HG03521 (cell line): ENCODE results near the gene PRKCE.

ENCODE experiments used
- ATAC-seq: cut with Tn5 transposase; IDR thresholded peaks from one replicate; pipeline ENCODE4 v1.9.1; 2021; ENCODE audit warnings: mild to moderate bottlenecking, moderate library complexity; ENCODE audit not compliant: unreplicated experiment

The PRKCE gene

GRCh38 chr2:45923701-45924100 lies 272.2 kb downstream of the PRKCE start:
- no peak for ATAC-seq

DNA sequence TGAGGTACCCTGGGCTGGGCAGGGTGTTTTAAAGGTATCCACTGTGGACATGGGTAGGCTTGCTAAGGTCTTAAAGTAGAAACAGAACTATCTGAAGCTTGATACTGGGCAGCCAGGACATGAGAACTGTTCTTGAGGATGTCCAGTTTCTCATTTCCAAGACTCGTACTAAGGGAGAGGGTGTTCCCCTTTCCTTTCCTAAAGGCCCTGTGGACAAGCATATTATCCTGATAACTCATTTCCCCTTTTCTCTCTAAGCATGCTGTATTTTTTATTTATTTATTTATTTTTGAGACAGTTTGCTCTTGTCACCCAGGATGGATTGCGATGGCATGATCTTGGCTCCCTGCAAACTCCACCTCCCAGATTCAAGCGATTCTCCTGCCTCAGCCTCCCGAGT lies 273.6 kb downstream of the PRKCE start:
- no peak for ATAC-seq

DNA sequence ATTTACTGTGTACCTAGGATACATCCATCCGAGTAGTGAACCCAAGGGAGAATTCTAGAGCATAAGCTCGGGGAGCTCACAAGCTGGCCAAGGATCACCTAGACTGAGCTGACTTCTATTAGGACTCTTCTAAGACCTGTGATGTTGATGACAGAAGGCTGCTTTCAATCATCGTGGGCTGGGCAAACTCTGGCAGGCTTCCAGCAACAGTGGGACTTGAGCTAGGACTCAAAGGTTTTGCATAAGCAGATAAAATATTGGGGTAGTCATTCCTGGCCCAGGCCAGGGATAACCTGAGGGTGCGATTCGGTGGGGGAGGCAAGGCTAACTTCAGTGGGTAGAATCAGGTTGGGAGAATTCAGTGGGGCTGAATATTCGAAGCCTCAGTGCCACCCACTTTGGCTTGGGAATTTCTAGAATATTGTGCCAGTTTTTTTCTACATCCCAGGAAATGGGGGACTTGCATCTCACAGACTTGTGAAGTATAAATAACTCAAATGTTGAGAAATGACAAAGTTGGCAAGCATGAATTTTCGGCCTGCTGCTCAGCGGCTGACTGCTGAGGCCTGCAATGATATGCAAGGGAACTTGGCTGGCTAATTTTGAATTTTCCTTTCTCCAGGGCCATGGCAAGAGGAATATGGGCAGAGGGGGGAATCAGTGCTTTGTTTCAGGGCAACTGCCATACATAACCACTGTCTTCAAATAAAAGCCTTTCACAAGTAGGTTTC lies 274.3 kb downstream of the PRKCE start:
- ATAC-seq: no peak

DNA sequence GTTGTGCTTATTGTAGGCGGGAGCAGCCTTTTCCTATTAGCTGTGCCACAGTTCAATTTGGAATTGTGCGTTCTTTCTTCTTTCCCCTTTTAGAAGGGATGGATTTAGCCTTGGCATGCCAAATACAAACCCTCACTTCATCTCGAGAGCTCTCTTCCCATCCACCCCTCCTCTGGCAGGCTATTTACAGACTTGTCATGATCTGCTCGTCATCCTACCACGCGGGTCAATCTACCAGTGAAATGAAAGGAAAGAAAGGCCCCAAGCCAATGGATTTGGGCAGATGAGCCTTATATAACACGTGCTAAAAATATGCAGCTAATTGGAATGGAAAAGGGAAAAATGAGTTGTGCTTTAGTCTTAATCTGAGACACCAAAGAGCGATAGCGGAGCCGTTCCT lies 277.5 kb downstream of the PRKCE start:
- no peak for ATAC-seq

DNA sequence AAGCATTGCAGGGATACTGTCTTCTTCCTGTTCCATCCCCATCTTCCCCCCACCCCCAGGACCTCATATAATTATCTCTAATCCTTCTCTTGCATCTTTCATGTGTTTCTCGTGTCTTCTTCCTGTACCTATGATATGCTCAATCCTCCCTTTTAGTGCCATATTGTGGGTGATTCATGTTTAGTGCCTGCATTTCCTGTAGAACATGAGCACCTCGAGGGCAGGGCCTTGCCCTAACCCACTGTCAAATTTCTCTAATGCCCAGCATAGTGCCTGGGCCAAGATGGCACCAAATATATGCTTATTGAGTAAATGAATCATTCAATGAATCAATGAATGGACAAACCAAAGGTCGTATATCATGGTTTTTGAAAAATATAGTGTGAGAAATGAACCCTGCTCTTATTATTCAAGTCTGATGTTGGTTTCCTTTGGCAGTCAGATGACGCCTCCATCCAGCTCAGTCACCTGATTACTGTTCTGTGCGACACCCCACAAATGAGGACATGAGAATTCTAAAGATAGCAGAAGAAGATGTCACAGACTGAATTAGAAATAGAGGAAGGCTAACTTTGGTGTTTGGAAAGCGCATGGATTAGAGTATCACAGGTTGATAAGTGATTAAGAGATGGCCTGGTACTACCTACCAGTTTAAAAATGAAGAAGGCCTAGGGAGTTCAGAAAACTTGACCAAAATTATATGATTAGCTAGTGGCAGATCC lies 278.4 kb downstream of the PRKCE start:
- ATAC-seq: no peak

GRCh38 chr2:45930396-45930792 lies 278.9 kb downstream of the PRKCE start:
- no peak for ATAC-seq

DNA sequence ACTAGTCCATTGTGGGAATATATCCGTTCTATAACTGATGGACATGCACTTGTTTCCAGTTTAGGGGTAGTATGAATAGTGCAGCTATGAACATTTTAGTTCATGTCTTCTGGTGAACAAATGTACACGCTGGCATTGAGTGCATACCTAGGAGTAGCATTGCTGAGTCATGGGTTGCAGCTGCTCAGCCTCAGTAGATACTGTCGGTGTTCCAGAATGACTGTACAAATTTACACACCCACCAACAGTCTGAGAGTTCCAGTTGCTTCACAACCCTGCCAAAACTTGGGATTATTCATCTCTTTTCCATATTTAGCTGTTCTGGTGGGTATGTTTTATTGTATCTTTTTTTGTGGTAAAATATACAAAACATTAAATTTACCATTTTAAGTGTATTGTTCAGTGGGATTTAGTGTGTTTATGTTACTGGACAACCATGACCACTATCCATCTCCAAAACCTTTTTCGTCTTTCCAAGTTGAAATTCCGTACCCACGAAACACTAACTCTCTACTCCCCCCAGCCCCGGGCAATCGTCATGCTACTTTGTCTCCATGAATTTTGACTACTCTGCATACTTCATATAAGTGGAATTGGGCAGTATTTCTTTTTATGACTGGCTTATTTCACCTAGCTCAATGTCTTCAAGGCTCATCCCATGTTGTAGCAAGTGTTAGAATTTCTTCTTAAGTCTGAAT lies 281.0 kb downstream of the PRKCE start:
- ATAC-seq: no peak

DNA sequence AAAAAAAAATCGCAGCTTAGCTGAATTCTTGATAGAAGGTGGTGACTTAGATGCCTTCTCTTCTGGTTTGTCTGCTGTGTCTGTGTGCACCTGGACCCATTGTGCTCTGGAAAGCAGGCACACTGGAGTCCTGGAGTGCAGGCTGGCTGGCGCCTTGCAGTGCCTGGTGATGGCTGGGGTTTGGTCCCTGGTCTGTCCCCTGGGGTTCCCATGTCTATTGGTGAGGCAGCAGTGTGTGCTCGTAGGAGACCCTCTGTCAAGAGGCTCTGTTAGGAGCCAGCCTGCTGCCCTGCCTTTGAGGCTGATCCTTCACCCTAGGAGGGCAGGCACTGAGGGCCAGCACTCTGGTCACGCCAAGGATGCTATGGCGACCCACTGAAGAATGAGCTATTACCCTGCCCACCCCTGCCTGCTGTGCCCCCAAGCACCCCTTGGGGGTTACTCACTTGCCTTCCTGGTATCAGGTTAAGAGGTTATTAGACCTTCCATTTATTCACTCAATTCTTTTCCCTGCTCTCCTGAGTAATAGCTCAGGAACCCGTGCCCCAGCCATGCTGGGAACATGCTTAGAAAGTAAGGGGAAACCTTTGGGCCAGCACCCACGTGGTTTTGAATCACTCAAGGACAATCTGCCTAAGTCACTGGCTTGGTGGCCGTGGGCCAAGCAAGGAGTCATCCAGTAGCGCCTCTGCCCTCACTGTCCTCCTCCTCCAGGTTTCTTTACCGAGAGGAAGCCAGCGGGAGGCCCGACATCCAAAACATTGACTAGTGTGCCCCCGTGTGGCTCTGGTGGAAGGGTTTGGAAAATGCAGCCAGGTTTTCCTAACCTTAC lies 284.5 kb downstream of the PRKCE start:
- ATAC-seq: peak; percentile 62

DNA sequence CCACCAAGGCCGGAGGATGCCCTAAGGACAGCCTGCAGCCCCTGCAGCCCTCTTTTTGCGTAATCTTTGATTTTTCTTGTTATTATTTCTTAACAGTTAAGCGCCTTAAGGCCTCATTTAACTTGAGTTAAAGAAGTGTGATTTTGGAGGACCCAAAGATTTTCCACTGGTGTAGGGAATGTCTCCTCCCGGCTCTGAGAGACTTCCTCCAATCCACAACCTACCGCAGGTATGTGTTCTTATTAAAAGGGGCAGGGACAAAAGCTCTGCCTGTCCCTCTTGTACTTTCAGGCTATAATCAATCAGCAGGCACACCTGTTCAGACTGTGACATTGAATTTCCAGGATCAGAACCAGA lies 285.1 kb downstream of the PRKCE start:
- no peak for ATAC-seq

GRCh38 chr2:45937990-45938389 lies 286.5 kb downstream of the PRKCE start:
- no peak for ATAC-seq

DNA sequence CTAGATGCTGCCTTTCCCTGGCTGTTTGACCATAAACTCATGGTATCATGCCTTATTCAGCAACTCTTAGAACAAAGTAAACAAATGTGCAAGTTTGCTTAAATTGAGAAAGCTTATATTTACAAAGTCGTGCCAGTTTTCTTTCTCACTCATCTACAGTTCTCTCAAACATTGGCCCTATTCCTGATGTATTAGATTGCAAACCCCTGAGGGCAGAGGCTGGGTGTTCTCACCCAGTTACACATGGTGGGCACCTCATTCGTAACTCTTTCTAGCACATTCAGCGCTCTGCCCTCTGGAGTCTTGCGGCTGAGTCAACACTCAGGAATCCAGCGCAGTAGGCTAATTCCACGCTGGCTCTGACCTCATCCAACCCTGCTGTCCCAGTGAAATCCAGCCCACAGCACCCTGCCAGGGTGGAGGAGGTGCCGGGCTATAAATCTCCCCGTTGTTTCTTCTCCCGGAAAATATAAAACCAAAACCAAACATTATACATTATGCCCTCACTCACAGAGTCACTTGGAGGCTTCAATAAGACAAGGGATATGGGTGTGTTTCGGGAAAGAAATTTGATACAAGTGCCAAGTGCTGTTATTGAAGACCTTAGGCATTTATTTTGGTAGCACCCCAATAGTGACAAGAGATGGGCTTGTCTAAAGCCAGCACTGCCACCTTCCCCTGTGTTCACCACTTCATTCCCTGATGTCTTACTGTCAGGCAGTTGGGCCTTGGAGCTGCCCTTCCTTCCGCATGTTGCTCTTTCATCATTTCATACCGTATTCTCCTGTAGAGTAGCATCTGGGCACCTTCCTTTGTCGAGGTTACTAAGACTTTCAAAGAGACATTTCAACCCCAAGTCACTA lies 287.4 kb downstream of the PRKCE start:
- ATAC-seq: no peak

GRCh38 chr2:45941531-45942236 lies 290.2 kb downstream of the PRKCE start:
- ATAC-seq: no peak

GRCh38 chr2:45942237-45942738 lies 290.8 kb downstream of the PRKCE start:
- ATAC-seq: no peak

- ATAC-seq: no peak
Measured at GRCh38 chr2:45943219-45944044, 292.0 kb downstream of the PRKCE start.

GRCh38 chr2:45944074-45944473 lies 292.6 kb downstream of the PRKCE start:
- ATAC-seq: no peak

DNA sequence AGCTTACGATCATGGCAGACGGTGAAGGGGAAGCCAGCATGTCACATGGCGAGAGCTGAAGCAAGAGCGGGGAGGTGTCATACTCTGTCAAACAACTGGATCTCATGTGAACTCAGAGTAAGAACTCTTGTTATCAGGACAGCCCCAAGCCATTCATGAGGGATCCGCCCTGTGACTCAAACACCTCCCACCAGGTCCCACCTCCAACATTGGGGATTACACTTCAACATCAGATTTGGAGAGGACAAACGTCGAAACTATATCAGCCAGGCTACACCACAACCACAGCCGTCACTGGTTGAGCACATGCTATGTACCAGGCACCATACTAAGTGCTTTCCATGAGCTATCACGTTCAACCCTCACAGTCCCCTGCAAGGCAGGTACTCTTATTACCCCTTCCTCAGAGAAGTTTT lies 293.8 kb downstream of the PRKCE start:
- no peak for ATAC-seq

DNA sequence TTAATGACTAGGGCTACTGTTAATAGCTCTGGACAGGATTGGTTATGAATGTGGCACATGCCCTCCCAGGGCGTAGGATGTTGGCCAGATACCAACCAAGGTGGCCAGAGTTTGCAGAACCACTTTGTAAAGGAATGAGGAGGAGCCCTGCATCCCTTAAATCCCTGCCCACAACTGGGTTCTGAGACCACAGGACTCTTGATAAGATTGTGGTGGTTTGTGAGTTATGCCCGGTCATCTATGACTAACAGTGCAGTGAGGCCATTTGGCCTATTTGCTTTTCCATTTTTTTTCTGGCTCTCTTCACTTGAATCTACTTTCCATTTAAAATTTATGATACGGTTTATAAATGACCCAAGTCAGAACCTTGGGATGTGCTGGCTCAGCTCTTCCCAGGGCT lies 294.5 kb downstream of the PRKCE start:
- ATAC-seq: no peak

- no peak for ATAC-seq
Measured at GRCh38 chr2:45950606-45951005, 299.1 kb downstream of the PRKCE start.
